ENCODE data around the gene RBM23.
"Not testable (repeated sequence)": the region's sequence is repeated elsewhere in the genome, so short reads cannot be mapped to it uniquely, and the experiment has no call there.

RBM23 gene

GRCh38 chr14:22861651-22862050, 57.3 kb downstream of the RBM23 start:
- DNase-seq (ENCODE audit: insufficient read length, low spot score) (no peak), FAIRE-seq (no peak)
- TF ChIP-seq CTCF (IDR thresholded peaks at IDR 0.05; ENCODE audit: insufficient read depth, missing control alignments), result no peak

GRCh38 chr14:22860377-22860776, 58.6 kb downstream of the RBM23 start:
- not testable (repeated sequence) for FAIRE-seq; DNase-seq (ENCODE audit: insufficient read length, low spot score)

GRCh38 chr14:22856428-22856827, 62.5 kb downstream of the RBM23 start:
- TF ChIP-seq CTCF (IDR thresholded peaks at IDR 0.05; ENCODE audit: insufficient read depth, missing control alignments), result no peak
- FAIRE-seq (no peak), DNase-seq (ENCODE audit: insufficient read length, low spot score) (no peak)

- DNase-seq (ENCODE audit: insufficient read length, low spot score) (no peak), FAIRE-seq (no peak)
- no peak for TF ChIP-seq CTCF (IDR thresholded peaks at IDR 0.05; ENCODE audit: insufficient read depth, missing control alignments)
These were observed 63.8 kb downstream of the RBM23 start for GRCh38 chr14:22854963-22855724.

DNA sequence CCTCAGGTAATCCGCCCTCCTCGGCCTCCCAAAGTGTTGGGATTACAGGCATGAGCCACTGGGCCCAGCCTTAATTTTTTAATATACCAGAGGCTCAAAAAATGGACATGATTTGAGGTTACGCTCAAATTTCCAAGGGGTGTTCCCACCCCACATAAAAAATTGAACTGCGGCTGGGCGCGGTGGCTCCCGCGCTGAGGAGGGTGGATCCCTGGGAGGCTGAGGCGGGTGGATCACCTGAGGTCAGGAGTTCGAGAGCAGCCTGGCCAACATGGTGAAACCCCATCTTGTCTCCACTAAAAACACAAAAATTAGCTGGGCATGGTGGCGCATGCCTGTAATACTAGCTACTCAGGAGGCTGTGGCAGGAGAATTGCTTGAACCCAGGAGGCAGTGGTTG, 64.7 kb downstream of the RBM23 start:
- not testable (repeated sequence) for FAIRE-seq; DNase-seq (ENCODE audit: insufficient read length, low spot score)

DNA sequence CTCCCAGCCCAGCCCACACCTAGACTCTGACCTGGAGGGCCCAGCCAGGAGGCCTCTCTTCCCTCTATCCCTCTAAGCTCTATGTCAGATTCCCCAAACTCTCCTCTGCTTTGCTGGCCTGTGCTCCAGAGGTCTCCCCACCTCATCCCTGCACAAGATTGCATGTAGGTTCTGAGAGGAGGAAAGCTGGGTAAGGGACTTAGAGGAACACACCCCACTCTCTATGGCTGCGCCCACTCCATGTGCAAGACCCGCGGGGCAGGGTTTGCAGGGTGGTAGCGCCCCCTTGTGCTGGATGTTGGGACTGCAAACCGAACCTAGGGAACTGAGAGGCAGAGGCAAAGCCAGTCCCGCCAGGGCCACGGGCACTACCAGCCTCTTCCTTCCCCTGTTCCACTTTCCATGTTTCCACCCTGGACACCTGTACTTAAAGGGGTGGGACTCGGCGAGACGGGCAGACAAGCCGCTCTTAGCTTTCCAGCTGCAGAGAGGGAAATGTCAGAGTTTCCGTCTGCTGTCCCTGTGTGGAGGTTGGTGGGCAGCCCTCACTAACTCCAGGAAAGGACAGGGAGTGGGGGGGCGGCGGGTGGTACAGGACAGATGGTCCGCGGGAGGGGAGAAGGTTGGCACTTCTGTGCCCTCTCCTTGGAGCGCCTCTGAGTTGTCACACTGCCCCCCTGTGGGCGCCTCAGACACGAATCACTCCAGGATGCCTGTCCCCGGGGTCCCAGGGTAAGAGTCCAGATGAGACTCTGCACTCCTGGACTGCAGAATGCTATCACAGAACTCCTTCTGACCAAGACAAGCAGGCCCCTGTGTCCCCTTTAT, 65.8 kb downstream of the RBM23 start:
- FAIRE-seq (no peak), DNase-seq (ENCODE audit: insufficient read length, low spot score) (peak; percentile 63)
- TF ChIP-seq CTCF (IDR thresholded peaks at IDR 0.05; ENCODE audit: insufficient read depth, missing control alignments), result peak; percentile 96

GRCh38 chr14:22852599-22852939, 66.4 kb downstream of the RBM23 start:
- no peak for FAIRE-seq
- no peak for TF ChIP-seq CTCF (IDR thresholded peaks at IDR 0.05; ENCODE audit: insufficient read depth, missing control alignments)
- no peak for DNase-seq (ENCODE audit: insufficient read length, low spot score)

DNA sequence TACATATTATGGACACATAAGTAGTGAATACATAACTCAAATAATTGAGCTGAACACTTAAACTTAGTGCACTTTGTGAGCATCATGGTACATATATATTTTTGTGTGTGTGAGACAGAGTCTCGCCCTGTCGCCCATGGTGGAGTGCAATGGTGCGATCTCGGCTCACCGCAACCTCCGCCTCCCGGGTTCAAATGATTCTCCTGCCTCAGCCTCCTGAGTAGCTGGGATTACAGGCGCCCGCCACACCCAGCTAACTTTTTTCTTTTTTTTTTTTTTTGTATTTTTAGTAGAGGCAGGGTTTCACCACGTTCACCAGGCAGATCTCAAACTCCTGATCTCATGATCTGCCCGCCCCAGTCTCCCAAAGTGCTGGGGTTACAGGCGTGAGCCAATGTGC, 66.8 kb downstream of the RBM23 start:
- not testable (repeated sequence) for FAIRE-seq; DNase-seq (ENCODE audit: insufficient read length, low spot score)
